Ecto neural progenitor cell (in vitro differentiated cells): ENCODE measurements around the gene CALN1.
"Not testable (repeated sequence)": the region's sequence is repeated elsewhere in the genome, so short reads cannot be mapped to it uniquely, and the experiment has no call there.

Experiments
- DNase-seq: peaks from one replicate; pipeline ENCODE4 v3.0.0-alpha.2; 2018; ENCODE audit warnings: low spot score

Gene CALN1

DNA sequence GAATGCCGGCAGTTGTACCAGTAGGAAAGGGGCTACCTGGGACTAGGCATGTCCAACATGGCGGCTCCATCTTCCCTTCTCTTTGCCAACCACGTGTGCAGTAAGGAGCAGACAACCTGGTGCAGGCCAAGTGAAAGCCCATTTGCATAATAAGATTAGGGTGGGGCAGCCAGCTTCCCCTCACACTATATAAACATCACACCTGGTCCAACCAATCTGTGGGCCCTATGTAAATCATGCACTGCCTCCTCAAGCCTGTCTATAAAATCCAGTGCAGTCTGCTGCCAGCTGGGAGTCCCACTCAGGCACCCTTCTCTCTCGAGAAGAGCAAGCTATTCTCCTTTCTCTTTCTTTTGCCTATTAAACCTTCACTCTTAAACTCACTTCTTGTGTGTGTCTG, 429.3 kb downstream of the CALN1 start:
- DNase-seq: no peak

DNA sequence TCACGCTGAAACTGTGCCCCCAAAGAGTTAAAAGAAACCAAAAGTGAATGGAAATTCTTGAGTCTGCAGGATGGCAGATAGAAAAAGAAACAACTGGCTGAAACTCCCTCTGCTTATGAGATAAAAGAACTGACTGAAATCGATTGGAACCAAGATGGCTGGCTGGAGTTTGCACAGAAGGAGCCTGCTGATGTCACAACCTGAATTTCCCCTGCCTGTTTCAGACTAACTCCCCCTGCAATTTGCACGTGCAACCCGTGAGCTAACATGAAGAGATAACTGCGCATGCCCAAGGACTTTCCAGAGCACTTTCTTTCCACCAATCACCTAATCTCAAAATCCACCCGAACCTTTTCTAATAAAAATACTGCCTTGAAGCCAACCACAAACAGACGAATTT, 435.5 kb downstream of the CALN1 start:
- DNase-seq: no peak

DNA sequence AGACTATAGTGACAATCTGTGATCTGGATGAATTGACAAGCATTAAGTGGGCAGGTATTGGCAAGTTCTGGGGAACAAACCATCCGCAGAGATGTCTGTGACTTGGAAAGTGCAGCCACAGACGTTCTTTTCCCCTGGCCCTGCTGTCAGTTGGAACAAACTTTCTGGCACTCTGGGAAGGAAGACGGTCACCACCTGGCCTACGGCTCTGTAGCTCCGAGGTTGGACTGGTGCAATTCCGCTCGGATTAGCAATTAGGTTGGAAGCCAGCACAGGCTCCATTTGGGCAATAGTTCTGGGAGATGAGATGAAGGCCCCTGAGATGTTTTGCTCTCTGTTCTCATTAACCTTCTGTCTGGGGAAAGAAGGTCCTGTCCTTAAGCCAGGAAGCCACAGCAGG, 437.5 kb downstream of the CALN1 start:
- no peak for DNase-seq

DNA sequence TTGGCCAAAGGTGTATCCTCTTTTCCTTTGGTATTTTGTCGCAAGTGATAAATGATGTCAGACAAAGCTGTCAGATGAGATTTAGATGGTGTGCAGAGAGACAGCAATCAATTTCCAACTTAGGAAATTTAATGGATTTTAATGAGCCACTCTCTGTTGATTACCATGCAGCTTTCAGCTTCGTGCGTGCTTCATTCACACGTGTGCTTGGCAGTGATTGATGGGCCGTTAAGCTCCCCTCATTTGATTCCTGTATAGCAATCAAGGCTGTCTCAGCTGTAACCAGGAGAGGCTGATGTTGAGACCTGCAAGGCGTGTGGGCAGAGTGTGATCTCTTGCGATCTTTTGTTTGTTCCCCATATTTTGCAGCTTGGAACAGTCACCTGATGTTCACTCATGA, 439.6 kb downstream of the CALN1 start:
- DNase-seq: no peak

DNA sequence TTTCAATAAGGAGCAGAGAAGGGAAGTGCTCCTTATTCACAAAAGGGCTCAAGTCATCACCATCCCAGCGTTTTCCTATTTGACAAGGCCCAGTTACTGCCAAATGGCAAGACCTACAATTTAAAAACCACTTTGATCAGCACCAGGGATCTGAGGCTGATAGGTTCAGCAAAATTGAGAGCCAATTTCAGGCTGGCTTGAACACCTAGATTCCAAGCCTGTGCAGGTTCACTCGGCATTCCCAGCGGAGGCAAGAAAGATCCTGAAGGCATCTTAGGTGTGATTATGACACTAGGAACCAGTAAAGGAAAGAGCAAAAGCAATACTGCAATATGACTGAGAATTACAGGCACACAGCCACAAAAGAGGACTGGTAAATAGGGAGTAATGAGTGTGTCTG, 441.4 kb downstream of the CALN1 start:
- no peak for DNase-seq

DNA sequence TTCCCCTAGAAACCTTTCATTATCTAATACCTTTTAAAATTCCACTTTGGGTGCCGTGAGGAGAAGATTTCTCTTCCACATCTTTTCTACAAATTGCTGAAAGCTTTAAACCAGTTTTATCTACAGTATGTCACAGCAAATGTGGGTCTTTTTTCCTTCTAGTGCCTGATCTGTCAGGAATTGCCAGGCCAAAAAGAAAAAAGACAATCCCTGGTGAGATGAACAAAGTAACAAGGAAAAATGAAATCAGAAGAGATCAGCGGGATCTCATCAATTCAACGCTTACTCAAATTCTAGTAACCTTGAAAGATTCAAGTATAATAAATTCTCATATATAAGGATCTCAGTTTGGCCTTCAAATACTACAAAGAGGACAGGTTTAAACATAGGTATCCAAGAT, 449.5 kb downstream of the CALN1 start:
- no peak for DNase-seq

DNA sequence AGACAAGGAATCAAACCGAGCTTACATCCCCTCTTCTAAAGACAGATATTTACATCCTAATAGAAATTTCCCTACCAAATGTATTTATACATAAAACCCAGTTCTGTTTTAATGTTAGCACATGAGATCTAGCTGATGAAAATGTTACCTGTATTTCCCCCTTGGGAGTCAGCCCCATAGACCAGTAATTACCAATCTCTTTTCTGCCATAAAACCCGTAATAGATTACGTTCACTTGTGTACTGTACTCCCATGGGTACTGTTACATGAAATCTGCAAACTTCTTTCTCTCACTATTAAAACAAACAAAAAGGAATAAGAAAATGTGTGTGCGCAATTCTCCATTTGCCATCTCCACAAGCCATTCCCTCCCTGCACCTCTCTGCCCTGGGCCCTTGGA, 450.9 kb downstream of the CALN1 start:
- DNase-seq: no peak

DNA sequence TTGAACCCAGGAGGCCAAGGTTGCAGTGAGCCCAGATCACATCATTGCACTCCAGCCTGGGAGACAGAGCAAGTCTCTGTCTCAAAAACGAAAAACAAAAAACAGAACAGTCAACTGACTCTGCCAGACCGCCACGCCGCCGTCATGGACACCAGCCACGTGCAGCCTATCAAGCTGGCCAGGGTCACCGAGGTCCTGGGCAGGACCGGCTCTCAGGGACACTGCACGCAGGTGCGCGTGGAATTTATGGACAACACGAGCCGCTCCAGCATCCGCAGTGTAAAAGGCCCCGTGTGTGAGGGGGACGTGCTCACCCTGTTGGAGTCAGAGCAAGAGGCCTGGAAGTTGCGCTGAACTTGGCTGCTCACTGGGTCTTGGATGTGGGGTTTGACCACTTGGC, 470.0 kb downstream of the CALN1 start:
- no peak for DNase-seq

DNA sequence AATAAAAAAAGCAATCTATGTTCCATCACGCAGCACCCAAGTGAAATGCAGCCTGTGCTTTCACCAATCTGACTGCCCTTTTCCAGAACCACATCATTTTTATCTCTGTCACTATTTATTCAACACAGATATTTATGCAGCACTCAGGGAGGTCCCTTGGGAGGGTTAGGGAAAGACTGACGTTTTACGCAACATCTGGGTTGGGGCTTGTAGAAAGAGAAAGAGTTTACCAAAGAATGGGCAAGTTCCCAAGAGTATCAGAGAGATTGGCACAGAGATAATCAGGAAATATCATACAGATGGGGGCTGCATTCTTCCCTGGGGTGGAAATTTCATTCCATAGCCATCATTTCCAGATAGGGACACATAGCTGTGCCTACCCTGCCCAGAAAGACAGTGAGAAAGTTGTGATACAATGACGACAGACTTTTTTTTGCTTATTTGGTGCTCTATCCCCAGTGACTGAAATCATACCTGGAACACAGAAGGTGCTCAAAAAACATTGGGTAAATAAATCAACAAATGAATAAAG, 474.2 kb downstream of the CALN1 start:
- no peak for DNase-seq

DNA sequence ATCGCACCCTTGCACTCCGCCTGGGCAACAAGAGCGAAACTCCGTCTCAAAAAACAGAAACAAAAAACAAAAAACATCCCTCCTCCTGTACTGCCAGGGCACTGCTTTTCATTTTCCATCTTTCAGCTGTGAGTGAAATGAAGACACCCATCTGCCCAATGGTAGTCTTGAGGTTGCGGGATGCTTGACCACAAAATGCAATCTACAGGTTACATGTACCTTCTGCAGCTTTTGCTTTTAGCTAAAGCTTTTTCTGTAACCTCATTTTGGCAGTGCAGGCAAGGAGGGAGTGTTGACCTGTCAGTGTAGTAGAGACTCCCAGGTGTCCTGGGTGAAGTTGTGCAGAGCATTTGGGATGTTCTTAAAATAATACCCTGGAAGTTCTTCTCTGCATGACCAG, 476.5 kb downstream of the CALN1 start:
- DNase-seq: no peak

DNA sequence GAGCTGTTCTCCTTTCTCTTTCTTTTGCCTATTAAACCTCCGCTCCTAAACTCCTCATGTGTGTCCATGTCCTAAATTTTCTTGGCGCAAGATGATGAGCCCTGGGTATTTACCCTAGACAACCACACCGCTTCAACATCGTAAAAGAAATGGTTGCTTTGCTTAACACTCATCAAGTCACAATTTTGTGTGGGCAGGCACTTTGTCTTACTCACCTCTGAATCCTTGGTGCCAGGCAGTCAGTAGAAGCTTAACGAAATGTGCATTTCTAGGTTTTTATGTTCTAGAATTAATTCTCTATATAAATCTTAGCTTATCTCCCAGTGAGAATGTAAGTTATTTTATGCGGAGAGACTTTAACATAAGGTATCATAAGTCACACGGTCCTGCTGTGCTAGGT, 478.7 kb downstream of the CALN1 start:
- DNase-seq: no peak

DNA sequence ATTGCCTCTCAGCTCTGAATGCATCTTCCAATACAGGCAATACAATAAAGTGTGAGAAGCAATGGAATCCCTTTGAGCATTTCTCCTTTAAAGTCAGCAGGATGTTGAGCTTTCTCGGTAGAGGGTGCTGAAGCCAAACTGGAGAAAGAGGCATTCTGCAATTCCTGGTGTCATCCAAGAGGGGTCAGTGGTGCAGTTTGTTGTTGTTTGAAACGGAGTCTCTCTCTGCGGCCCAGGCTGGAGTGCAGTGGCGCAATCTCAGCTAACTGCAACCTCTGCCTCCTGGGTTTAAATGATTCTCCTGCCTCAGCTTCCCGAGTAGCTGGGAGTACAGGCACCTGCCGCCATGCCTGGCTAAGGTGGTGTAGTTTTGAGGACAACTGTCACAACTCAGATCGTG, 486.5 kb downstream of the CALN1 start:
- no peak for DNase-seq

DNA sequence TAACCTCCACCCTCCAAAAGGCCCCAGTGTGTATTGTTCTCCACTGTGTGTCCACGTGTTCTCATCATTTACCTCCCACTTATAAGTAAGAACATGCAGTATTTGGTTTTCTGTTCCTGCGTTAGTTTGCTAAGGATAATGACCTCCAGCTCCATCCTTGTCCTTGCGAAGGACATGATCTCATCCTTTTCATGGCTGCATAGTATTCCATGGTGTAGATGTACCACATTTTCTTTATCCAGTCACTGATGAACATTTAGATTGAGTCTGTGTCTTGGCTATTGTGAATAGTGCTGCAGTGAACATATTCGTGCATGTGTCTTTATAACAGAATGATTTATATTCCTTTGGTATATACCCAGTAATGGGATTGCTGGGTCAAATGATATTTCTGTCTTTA, 497.9 kb downstream of the CALN1 start:
- not testable (repeated sequence) for DNase-seq

DNA sequence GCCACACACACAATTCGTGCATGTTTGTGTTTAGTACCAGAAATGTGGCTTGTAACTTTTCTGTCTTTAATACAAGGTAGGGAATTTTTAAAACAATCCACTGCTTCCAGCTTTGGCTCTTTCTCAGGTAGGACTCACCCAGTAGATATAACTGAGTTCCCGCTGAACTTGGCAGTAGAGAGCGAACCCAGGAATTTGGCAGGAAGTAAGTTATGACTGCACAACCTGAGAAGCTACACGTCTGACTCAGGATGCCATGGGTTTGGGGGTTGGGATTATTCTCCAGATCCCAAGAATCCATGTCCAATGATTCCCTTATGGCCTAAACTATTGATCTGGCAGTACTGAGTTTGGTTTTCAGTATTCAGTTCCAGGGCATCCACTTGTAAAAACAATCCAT, 499.7 kb downstream of the CALN1 start:
- DNase-seq: no peak

DNA sequence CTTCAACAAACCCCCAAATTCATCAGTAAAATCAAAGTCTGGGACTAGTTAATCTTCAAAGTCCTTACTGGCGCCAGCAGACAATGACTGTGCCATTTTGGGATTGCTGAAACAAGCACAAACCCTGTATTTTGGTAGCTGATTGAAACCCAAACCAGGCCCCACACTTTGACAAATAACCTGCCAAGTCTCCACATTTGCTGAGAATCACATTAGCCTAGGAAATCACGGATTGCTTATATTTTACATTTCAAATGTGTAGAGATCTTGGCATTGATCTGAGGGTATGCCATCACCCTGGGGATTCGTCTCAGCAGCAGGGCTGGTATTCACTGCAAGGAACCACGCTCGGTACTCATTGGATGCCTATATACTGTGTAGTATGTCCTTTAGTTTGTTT, 501.1 kb downstream of the CALN1 start:
- no peak for DNase-seq

DNA sequence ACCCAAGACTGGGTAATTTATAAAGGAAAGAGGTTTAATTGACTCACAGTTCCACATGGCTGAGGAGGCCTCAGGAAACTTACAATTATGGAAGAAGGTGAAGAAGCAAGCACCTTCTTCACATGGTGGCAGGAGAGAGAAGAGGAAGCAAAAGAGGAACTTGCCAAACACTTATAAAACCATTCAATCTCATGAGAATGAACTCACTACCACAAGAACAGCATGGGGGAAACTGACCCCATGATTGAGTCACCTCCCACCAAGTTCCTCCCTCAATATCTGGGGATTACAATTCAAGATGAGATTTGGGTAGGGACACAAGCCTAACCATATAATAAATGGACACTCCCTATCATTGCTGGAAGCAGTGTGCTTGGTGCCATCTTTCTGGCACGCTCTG, 506.3 kb downstream of the CALN1 start:
- DNase-seq: no peak

DNA sequence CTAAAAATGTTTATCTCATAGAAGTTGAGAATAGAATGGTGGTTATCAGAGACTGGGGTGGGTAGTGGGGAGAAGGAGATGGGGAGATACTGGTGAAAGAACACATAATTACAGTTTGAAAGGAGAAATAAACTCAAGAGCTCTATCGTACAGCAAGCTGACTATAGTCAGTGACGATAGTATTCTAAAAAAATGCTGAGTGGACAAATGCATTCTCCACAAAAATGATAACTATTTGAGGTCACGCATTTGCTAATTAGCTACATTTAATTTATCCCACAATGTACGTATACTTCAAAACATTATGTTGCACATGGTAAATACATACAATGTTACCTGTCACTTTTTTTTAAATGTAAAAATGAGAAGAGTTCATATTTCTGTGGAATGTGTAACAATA, 507.7 kb downstream of the CALN1 start:
- DNase-seq: no peak

DNA sequence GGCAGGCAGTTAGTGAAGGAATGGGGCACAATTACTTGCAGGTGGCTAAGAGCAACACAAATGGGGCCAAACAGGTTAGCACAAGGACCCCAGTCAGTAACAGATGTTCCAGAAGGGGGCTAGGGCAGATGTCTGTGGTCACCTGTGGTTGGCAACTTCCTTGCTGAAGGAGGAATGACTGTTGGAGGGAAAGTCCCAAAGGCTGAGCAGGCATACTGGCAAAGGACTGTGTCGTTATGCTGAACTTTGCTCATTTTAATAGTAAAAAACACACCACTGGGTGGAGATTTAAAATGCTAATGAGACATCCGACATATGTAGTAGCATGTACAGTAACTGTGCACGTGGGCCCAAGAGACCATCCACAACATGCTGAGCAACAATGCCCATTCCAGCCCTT, 511.6 kb downstream of the CALN1 start:
- no peak for DNase-seq

DNA sequence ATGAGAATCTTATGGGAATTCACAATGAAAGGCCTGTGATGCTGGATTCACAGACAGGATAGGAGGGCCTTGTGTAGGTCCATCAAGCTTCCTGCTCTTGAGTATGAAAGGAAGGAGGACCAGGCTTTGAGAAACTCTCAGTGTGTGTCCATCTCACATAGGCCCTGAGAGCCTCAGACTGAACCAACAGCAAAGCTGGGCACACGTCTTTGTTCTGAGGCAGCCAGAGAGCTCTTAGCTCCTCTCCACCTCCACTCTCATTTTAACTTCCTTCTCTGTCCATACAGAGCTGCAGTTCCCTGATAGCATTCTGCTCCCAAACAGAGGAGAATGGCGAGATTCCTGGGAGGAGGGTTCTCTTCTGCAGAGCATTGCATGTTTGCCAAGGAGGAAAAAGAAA, 515.6 kb downstream of the CALN1 start:
- DNase-seq: no peak

DNA sequence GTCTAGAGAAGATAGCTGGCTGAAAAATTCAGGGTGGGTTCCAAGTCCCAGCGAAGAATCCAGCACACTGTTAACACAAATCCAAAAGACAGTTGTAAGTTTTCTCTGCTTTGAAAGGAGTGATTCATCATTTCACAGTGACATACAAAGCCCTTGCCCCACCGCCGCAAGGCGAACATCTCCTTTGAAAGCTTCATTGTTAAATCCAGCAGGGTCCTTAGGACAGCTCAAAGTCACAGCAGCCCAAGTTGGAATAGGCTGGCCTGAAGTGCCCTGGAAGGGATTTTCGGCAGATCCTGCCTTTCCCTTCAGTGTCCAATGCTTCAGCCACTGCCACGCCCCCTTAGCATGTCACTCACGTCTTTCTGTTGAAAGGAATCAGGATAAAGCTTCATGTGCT, 526.1 kb downstream of the CALN1 start:
- peak; percentile 54 for DNase-seq

DNA sequence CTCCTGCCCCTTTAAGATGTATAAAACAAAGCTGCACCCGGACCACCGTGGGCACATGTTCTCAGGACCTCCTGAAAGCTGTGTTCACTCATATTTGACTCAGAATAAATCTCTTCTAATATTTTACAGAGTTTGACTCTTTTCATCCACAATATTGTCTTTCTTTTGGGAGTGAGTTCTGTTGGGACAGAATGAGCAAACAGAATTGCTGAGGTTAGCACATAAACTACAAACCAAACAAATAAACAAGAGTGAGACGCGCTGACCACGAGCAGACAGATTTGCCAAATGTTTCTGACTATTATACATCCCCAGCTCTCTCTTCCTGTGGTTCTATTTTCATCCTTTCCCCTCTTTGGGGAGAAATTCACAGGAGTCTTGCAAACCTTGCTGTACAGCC, 526.7 kb downstream of the CALN1 start:
- no peak for DNase-seq

DNA sequence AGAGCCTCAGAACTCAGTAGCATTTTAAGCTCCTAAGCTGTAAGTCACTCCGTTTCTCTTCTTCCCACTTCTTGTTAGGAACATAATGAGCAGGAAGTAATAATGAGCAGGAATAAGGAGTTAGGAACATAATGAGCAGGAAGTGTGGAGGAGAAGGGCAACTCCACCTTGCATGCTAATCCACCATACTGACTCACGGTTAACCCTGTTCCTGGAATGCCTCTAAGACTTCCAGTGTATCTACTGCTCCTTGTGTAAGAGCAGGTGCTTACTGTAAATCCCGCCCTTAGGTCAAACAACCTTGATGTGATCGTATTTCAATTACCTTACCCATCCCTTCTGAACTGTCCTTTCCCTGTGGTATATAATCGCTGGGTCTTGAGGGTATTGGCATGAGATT, 528.7 kb downstream of the CALN1 start:
- DNase-seq: no peak

DNA sequence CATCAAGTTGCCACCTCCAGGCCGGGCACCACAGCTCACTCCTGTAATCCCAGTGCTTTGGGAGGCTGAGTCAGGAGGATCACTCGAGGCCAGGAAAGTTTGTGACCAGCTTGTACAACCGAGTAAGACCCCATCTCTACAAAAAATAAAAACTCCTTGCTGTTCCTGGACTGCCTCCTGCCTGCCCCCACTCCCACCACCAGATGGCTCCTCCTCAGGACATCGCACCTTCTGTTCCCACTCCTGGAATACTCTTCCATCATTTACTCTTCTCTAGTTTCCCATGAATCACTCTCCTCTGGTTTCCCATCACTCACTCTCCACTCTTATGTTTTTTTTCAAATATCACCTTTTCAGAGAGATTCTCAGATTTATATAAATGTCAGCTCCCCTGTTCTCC, 540.7 kb downstream of the CALN1 start:
- no peak for DNase-seq

DNA sequence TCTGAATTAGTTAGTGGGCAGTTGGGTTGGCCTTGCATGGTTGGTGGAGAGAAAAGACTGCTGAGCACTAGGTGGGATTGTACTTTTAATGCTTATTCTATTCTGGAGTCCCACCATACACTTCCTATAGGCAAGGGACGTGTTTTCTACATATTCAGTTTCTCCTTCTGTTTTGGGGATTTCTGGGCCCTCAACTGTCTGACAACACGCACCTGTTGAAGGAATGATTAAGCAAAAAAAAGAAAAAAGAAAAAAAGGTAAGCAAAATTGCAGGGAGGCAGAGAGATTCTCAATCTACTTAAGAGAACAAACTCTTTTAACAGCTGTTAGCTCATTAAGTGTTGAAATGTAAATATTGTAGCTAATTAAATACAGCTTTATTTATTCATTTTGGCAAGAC, 541.3 kb downstream of the CALN1 start:
- DNase-seq: no peak

DNA sequence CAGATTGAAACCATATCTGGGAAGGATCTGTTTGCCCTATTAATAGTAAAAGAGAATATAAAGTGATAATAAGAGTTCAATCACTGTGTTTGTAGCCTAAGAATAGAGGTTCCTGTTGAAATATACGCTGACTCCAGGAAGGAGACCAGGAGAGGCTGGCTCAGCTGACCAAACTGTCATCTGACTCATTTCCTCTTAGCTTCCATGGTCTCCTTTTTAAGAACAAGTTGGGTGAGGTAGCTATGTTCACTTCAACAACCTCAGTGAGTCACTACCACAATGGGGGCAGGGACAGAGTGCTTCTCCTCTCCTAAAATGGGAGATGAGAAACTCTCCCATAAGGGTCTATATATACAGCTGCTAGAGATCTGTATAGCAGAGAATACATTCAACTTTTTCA, 543.3 kb downstream of the CALN1 start:
- no peak for DNase-seq
